Kidney (tissue), 14 donors: Measurements from ENCODE around the gene MYO15B. TPM values are rescaled to one million over a fixed set of nuclear protein-coding genes. Genes with fewer than 3 reads are reported as not detected.
A peak's percentile ranks its signal among the peaks of the same experiment; 100 is the strongest.

Experiments used
- DNase-seq, 5 donors: peaks; one replicate each; pipeline ENCODE4 v3.0.0-alpha.2; 2013 to 2020
- FAIRE-seq: peaks from 2 replicates; lab custom pipeline; 2012; peaks lifted over from hg19 to GRCh38; lab: Jason Lieb, UNC
- H3K27ac ChIP-seq, 2 donors: one replicate each; pipeline ENCODE4 v1.7.0; 2013; ENCODE audit warnings: low read depth in 2 of 2, low read length in 2 of 2, inconsistent platforms in 1 of 2
- H3K27me3 ChIP-seq: one replicate; pipeline ENCODE4 v1.7.1; 2013; ENCODE audit warnings: low read length, inconsistent platforms; ENCODE audit not compliant: control insufficient read depth, insufficient read depth
- H3K36me3 ChIP-seq, 3 donors: one replicate each; pipeline versions ENCODE4 v1.7.0 to v1.7.1; 2013; ENCODE audit warnings: low read length in 3 of 3, control low read depth in 1 of 3, inconsistent platforms in 1 of 3; ENCODE audit not compliant: insufficient read depth in 3 of 3, control insufficient read depth in 2 of 3
- H3K4me1 ChIP-seq, 3 donors: one replicate each; pipeline versions ENCODE4 v1.7.0 to v1.7.1; 2013; ENCODE audit warnings: low read length in 3 of 3, inconsistent platforms in 1 of 3, low read depth in 1 of 3; ENCODE audit not compliant: control insufficient read depth in 2 of 3, insufficient read depth in 2 of 3
- H3K4me3 ChIP-seq, 3 donors: one replicate each; pipeline versions ENCODE4 v1.7.0 to v1.8.1; 2013; ENCODE audit warnings: low read length in 3 of 3, control low read depth in 1 of 3, inconsistent platforms in 1 of 3
- H3K9ac ChIP-seq, 3 donors: one replicate each; pipeline versions ENCODE4 v1.7.0 to v1.7.1; 2013; ENCODE audit warnings: low read length in 3 of 3, control low read depth in 1 of 3, inconsistent platforms in 1 of 3
- H3K9me3 ChIP-seq, 3 donors: one replicate each; pipeline versions ENCODE4 v1.7.0 to v1.7.1; 2013; ENCODE audit warnings: low read length in 3 of 3, control low read depth in 1 of 3, inconsistent platforms in 1 of 3; ENCODE audit not compliant: control insufficient read depth in 2 of 3, insufficient read depth in 1 of 3
- CTCF ChIP-seq: IDR thresholded peaks from 3 replicates; pipeline ENCODE4 v1.5.1; 2012; ENCODE audit warnings: mild to moderate bottlenecking, moderate library complexity, borderline replicate concordance; ENCODE audit not compliant: insufficient read depth; ENCODE audit errors: extremely low read depth
- intact Hi-C: fragments of 100-400 bp; cut with DNase I; formaldehyde crosslinking; loops from one replicate; pipeline ENCODE4 v1.11.1; 2022
- polyA plus RNA-seq: library from polyadenylated mRNA; stranded (reverse); fragments of 350-450 nt; fragmentation: Illumina TruSeq; extraction: RNeasy Lipid Tissue Mini Kit (QIAGEN cat#74804); gene quantifications from one replicate; pipeline ENCODE4 v1.2.3, GENCODE V29; 2014; ENCODE audit warnings: low read depth, low replicate concordance; ENCODE audit not compliant: insufficient read depth
- total RNA-seq: library from RNA; stranded (reverse); fragmentation: NEBNext Ultra II Directional; extraction: Animal tissue kit (Norgen Biotek cat#: 25700); gene quantifications from one replicate; pipeline ENCODE4 v1.2.1, GENCODE V29; 2021
- donor health status: control.
- donor health status: control.
- donor health status: control.
- donor health status: control.
- donor health status: control.
- donor health status: DM: yes; HTN: yes; CAD: no.
- donor health status: Normal renal cell carcinoma (clear cell type).

MYO15B gene
- total and polyA plus RNA-seq, 2 donors from 2014 or later, result 139 to 286 TPM

- H3K27me3 ChIP-seq, result no peaks in the 10 kb centered on the region
- no peak for FAIRE-seq
Measured at GRCh38 chr17:75643643-75644017, 56.0 kb downstream of the MYO15B start.

GRCh38 chr17:75645501-75645888 lies 57.9 kb downstream of the MYO15B start:
- Histone ChIP-seq H3K4me3 (peak overlapping the region in 1 of 3 donors; percentile 30), H3K9me3 (no peaks in the 10 kb centered on the region), H3K9ac (peak overlapping the region in 1 of 3 donors; percentile 73), H3K27ac (peak overlapping the region; percentile 97 to 99), H3K4me1 (peaks cover 2 to 61% (median 48%) of the 10 kb centered on the region in 3 donors), H3K36me3 (peaks cover 0 to 8% (median 4%) of the 10 kb centered on the region in 3 donors), H3K27me3 (no peaks in the 10 kb centered on the region)
- FAIRE-seq (no peak), DNase-seq (peak in 4 of 5 donors; percentile 50 to 84 (median 70))
- intact Hi-C loops, result no loop called here
- no peak for TF ChIP-seq CTCF

More at GRCh38 chr17:75643643-75644017, 56.0 kb downstream of the MYO15B start:
- H3K9me3 ChIP-seq, result no peaks in the 10 kb centered on the region
- peaks cover 2 to 72% (median 61%) of the 10 kb centered on the region in 3 donors for H3K4me1 ChIP-seq
- H3K36me3 ChIP-seq, result no peaks in the 10 kb centered on the region
- H3K4me3 ChIP-seq, result no peak overlapping the region
- TF ChIP-seq CTCF, result no peak
- intact Hi-C loops, result no loop called here
- peak overlapping the region in 1 of 3 donors; percentile 85 for H3K9ac ChIP-seq
- peak overlapping the region; percentile 82 to 96 for H3K27ac ChIP-seq
- DNase-seq, result peak in 1 of 5 donors; percentile 47

GRCh38 chr17:75645889-75646637 lies 58.5 kb downstream of the MYO15B start:
- DNase-seq, result peak; percentile 89 to 95 (median 91)
- Histone ChIP-seq H3K27ac (peak overlapping the region; percentile 97 to 99), H3K27me3 (no peaks in the 10 kb centered on the region), H3K9ac (peak overlapping the region in 2 of 3 donors; percentile 54 to 73), H3K9me3 (no peaks in the 10 kb centered on the region), H3K4me3 (peak overlapping the region; percentile 11 to 49 (median 38)), H3K36me3 (peaks cover 0 to 14% (median 10%) of the 10 kb centered on the region in 3 donors), H3K4me1 (peaks cover 2 to 56% (median 43%) of the 10 kb centered on the region in 3 donors)
- FAIRE-seq, result peak; percentile 80
- intact Hi-C loops, result no loop called here
- TF ChIP-seq CTCF, result peak; percentile 6
